ENCODE data around the gene ACTR5. TPM values are rescaled to one million over a fixed set of nuclear protein-coding genes. Genes with fewer than 3 reads are reported as not detected.

ACTR5 gene
- total and polyA plus RNA-seq, 2 of the 13 experiments (the other 11 are each of a cell fraction or from before 2014, with no cell fraction given) = 19.5 to 20.5 TPM

- H3K9me3 ChIP-seq (ENCODE audit: low read length) = no peaks in the 10 kb centered on the region
- no peak overlapping the region for H2AFZ ChIP-seq (ENCODE audit: low read length)
- CTCF ChIA-PET (ENCODE audit: low intra/inter-chr PET ratio, low total read pairs) = no interaction called here
- no peak overlapping the region for H3K9ac ChIP-seq (ENCODE audit: insufficient read depth, low read depth, low read length)
- H3K4me1 ChIP-seq (ENCODE audit: insufficient read depth, low read length) = peaks cover 15% of the 10 kb centered on the region
- DNase-seq (ENCODE audit: low spot score) (no peak), FAIRE-seq (no peak), ATAC-seq (no peak)
- no TSS peak for BruUV-seq (replicated peaks)
- H4K20me1 ChIP-seq (ENCODE audit: insufficient read depth, low read length) = peaks cover 5% of the 10 kb centered on the region; the same call in 1 of the 2 replicates
- in situ Hi-C loops (cut with HindIII; ENCODE audit: extremely low pct_ligation_motif_present, low pct_unique_long_range_greater_than_20kb) (loop anchor here (25.0 kb wide), 1 partner anchor 292 kb away; the partner anchor contains the start of gene SNHG17), intact Hi-C loops (cut with micrococcal nuclease; ENCODE audit: unreplicated experiment) (loop anchor here (5.0 kb wide), 1 partner anchor 163 kb away; no protein-coding TSS in a partner anchor)
- H3K4me3 ChIP-seq (replicated peaks in 1 of 3; ENCODE audit: insufficient read depth in 1 of 3, low read depth in 2 of 3, low read length in 3 of 3) = no peak overlapping the region
- H3K36me3 ChIP-seq (replicated peaks in 1 of 2; ENCODE audit: control insufficient read depth in 1 of 2, insufficient read depth in 2 of 2, low read length in 2 of 2) = no peaks in the 10 kb centered on the region
- WGBS (ENCODE audit: low lambda C conversion rate) = 21% methylated on average over 41 of the region's 41 CpGs
- H3K27ac ChIP-seq (ENCODE audit: extremely low read length, insufficient read depth, low read length) = no peak overlapping the region
- H3K79me2 ChIP-seq (ENCODE audit: insufficient read depth, low read length) = no peaks in the 10 kb centered on the region
- H3K27me3 ChIP-seq (ENCODE audit: control insufficient read depth in 1 of 2, insufficient read depth in 2 of 2, low read length in 2 of 2) = peaks cover 41 to 89% of the 10 kb centered on the region in 2 experiments
- POLR2A ChIA-PET = no interaction called here
- no peak overlapping the region for H3K4me2 ChIP-seq (ENCODE audit: low read depth, low read length)
- TF ChIP-seq ZBTB21 (CRISPR knock-in tag; IDR thresholded peaks at IDR 0.05) = no peak
- TF ChIP-seq SATB2 (CRISPR knock-in tag; IDR thresholded peaks at IDR 0.05) = no peak
- no peak for TF ChIP-seq WIZ (CRISPR knock-in tag; IDR thresholded peaks at IDR 0.05)
- TF ChIP-seq ZNF557 (CRISPR knock-in tag; IDR thresholded peaks at IDR 0.05) = no peak
- TF ChIP-seq ZNF800 (CRISPR knock-in tag; IDR thresholded peaks at IDR 0.05) = 0 out of 2 replicates have a peak, but pooled peaks have one; percentile 32
- TF ChIP-seq BCLAF1 (IDR thresholded peaks at IDR 0.05) = no peak
- TF ChIP-seq RBM22 (optimal IDR thresholded peaks at IDR 0.05; ENCODE audit: low read length) = no peak
- TF ChIP-seq ZBTB8A (CRISPR knock-in tag; IDR thresholded peaks at IDR 0.05; ENCODE audit: borderline replicate concordance, low read depth) = no peak
- TF ChIP-seq TIGD3 (CRISPR knock-in tag; IDR thresholded peaks at IDR 0.05; ENCODE audit: borderline replicate concordance) = no peak
- no peak for TF ChIP-seq RARG (CRISPR knock-in tag; IDR thresholded peaks at IDR 0.05; ENCODE audit: low read depth)
- no peak for TF ChIP-seq KDM4B (CRISPR knock-in tag; IDR thresholded peaks at IDR 0.05)
- TF ChIP-seq ZNF414 (CRISPR knock-in tag; IDR thresholded peaks at IDR 0.05) = no peak
- TF ChIP-seq ZNF33A (CRISPR knock-in tag; IDR thresholded peaks at IDR 0.05; ENCODE audit: borderline replicate concordance) = no peak
- TF ChIP-seq POGK (CRISPR knock-in tag; conservative IDR thresholded peaks at IDR 0.05) = no peak
- no peak for TF ChIP-seq ZNF614 (CRISPR knock-in tag; IDR thresholded peaks at IDR 0.05; ENCODE audit: borderline replicate concordance)
These were observed 19.2 kb upstream of the ACTR5 start for GRCh38 chr20:38728911-38729642.
